ENCODE results near the gene INSRR.

The INSRR gene

GRCh38 chr1:156899956-156900718 is 41.2 kb upstream of the INSRR start:
- DNase-seq (ENCODE audit: extremely low read depth, insufficient read length), result no peak
- H3K27me3 ChIP-seq (replicated peaks; ENCODE audit: control insufficient read depth, insufficient read depth, low read length), result peaks cover 1% of the 10 kb centered on the region; the same call in 1 of the 2 replicates
- H3K4me3 ChIP-seq (replicated peaks; ENCODE audit: low read depth, low read length), result no peak overlapping the region
- H3K36me3 ChIP-seq (ENCODE audit: control insufficient read depth, insufficient read depth, low read length), result no peaks in the 10 kb centered on the region
- TF ChIP-seq CTCF (IDR thresholded peaks at IDR 0.05; ENCODE audit: insufficient read depth, low read length, poor library complexity, severe bottlenecking), result no peak

- no peak for TF ChIP-seq CTCF (IDR thresholded peaks at IDR 0.05; ENCODE audit: insufficient read depth, low read length, poor library complexity, severe bottlenecking)
- no peak overlapping the region for H3K4me3 ChIP-seq (replicated peaks; ENCODE audit: low read depth, low read length)
- H3K36me3 ChIP-seq (ENCODE audit: control insufficient read depth, insufficient read depth, low read length), result no peaks in the 10 kb centered on the region
- H3K27me3 ChIP-seq (replicated peaks; ENCODE audit: control insufficient read depth, insufficient read depth, low read length), result peaks cover 3% of the 10 kb centered on the region
- DNase-seq (ENCODE audit: extremely low read depth, insufficient read length), result no peak
Observed at GRCh38 chr1:156898971-156899664, 40.2 kb upstream of the INSRR start.

- Histone ChIP-seq H3K27me3 (replicated peaks; ENCODE audit: control insufficient read depth, insufficient read depth, low read length) (peaks cover 6% of the 10 kb centered on the region), H3K36me3 (ENCODE audit: control insufficient read depth, insufficient read depth, low read length) (no peaks in the 10 kb centered on the region), H3K4me3 (replicated peaks; ENCODE audit: low read depth, low read length) (no peak overlapping the region)
- DNase-seq (ENCODE audit: extremely low read depth, insufficient read length), result no peak
- TF ChIP-seq CTCF (IDR thresholded peaks at IDR 0.05; ENCODE audit: insufficient read depth, low read length, poor library complexity, severe bottlenecking), result no peak
Observed at GRCh38 chr1:156898161-156898566, 39.2 kb upstream of the INSRR start.

- no peak overlapping the region for H3K4me3 ChIP-seq (replicated peaks; ENCODE audit: low read depth, low read length)
Observed at GRCh38 chr1:156897078-156897825, 38.3 kb upstream of the INSRR start.

More at GRCh38 chr1:156897078-156897825, 38.3 kb upstream of the INSRR start:
- no peak for TF ChIP-seq CTCF (IDR thresholded peaks at IDR 0.05; ENCODE audit: insufficient read depth, low read length, poor library complexity, severe bottlenecking)
- Histone ChIP-seq H3K27me3 (replicated peaks; ENCODE audit: control insufficient read depth, insufficient read depth, low read length) (peaks cover 7% of the 10 kb centered on the region), H3K36me3 (ENCODE audit: control insufficient read depth, insufficient read depth, low read length) (no peaks in the 10 kb centered on the region)
- no peak for DNase-seq (ENCODE audit: extremely low read depth, insufficient read length)

All from GM06990 (cell line).